A673 (cell line): Measurements from ENCODE around the gene RBMS2. TPM values are rescaled to one million over a fixed set of nuclear protein-coding genes. Genes with fewer than 3 reads are reported as not detected.
"Not testable (repeated sequence)": the region's sequence is repeated elsewhere in the genome, so short reads cannot be mapped to it uniquely, and the experiment has no call there.

Experiments
- BruUV-seq: library from RNA; stranded (reverse); fragments of 400-500 nt; replicated peaks from 2 replicates; lab custom pipeline; 2021; lab: Mats Ljungman, UMichigan
- CTCF ChIA-PET: fragments of 300-600 bp; sonication (Branson Sonifier 250); formaldehyde crosslinking; loops from one replicate; lab custom pipeline; 2022; ENCODE audit warnings: antibody characterized with exemption; lab: Charles Lee
- POLR2A ChIA-PET: fragments of 300-600 bp; sonication (Branson Sonifier 250); formaldehyde crosslinking; loops from one replicate; lab custom pipeline; 2022; ENCODE audit warnings: antibody characterized with exemption; ENCODE audit not compliant: low non-redundant PET; lab: Charles Lee
- DNase-seq: peaks from one replicate; pipeline ENCODE4 v3.0.0-alpha.2; 2015; ENCODE audit warnings: low spot score
- H3K27ac ChIP-seq: fragments of 200-600 bp; sonication (generic); 2 replicates; pipeline ENCODE4 v1.5.1; 2016; ENCODE audit warnings: mixed run types, low read depth, mild to moderate bottlenecking, mixed read lengths, antibody characterized with exemption, low read length; ENCODE audit not compliant: poor library complexity, severe bottlenecking
- H3K27me3 ChIP-seq: fragments of 200-600 bp; sonication (generic); replicated peaks from 2 replicates; pipeline ENCODE4 v1.6.1; 2017; ENCODE audit warnings: mixed run types, low read depth, mild to moderate bottlenecking, mixed read lengths, antibody characterized with exemption, low read length; ENCODE audit not compliant: insufficient read depth, poor library complexity
- H3K36me3 ChIP-seq: fragments of 200-600 bp; sonication (generic); 2 replicates; pipeline ENCODE4 v1.6.1; 2016; ENCODE audit warnings: mixed run types, mild to moderate bottlenecking, mixed read lengths, antibody characterized with exemption, low read length; ENCODE audit not compliant: insufficient read depth, poor library complexity, severe bottlenecking
- H3K4me1 ChIP-seq: fragments of 200-600 bp; sonication (generic); 2 replicates; pipeline ENCODE4 v1.6.1; 2017; ENCODE audit warnings: mixed run types, mild to moderate bottlenecking, mixed read lengths, antibody characterized with exemption, low read length; ENCODE audit not compliant: insufficient read depth, poor library complexity, severe bottlenecking
- H3K4me3 ChIP-seq: fragments of 200-600 bp; sonication (generic); 2 replicates; pipeline ENCODE4 v1.5.1; 2016; ENCODE audit warnings: low read depth, mixed run types, mild to moderate bottlenecking, mixed read lengths, low read length; ENCODE audit not compliant: poor library complexity, severe bottlenecking
- H3K9me3 ChIP-seq: fragments of 200-600 bp; sonication (generic); 2 replicates; pipeline ENCODE4 v1.6.1; 2016; ENCODE audit warnings: mixed run types, low read depth, mild to moderate bottlenecking, mixed read lengths, antibody characterized with exemption, low read length; ENCODE audit not compliant: poor library complexity, severe bottlenecking
- CTCF ChIP-seq: fragments of 300-800, 200-600 bp; sonication (generic); conservative IDR thresholded peaks from 2 replicates; pipeline ENCODE4 v1.5.1; 2017; ENCODE audit warnings: low read depth, mild to moderate bottlenecking, antibody characterized with exemption, low read length, moderate library complexity, mixed read lengths
- EZH2 ChIP-seq: fragments of 200-600 bp; sonication (generic); IDR thresholded peaks from 2 replicates; pipeline ENCODE4 v1.6.1; 2017; ENCODE audit warnings: borderline replicate concordance, low read depth, mild to moderate bottlenecking, mixed read lengths, antibody characterized with exemption, low read length; ENCODE audit not compliant: poor library complexity, severe bottlenecking
- intact Hi-C: fragments of 100-400 bp; cut with micrococcal nuclease; formaldehyde crosslinking; loops from one replicate; pipeline ENCODE4 v1.10.0; 2022; ENCODE audit not compliant: unreplicated experiment
- total RNA-seq: library from RNA; stranded (reverse); gene quantifications from 2 replicates; pipeline ENCODE4 v1.2.3, GENCODE V29; 2021

The RBMS2 gene
- total RNA-seq, 1 experiment from 2014 or later, result 29.7 TPM

- intact Hi-C loops, result no loop called here
- Histone ChIP-seq H3K4me3 (peak within 1 kb of the TSS; percentile 53), H3K27me3 (peaks cover 30% of the 10 kb centered on the region), H3K4me1 (peaks cover 15% of the 10 kb centered on the region), H3K27ac (no peak within 1 kb of the TSS), H3K9me3 (no peaks in the 10 kb centered on the region), H3K36me3 (no peaks in the 10 kb centered on the region)
- TF ChIP-seq CTCF (no peak), EZH2 (no peak)
- POLR2A ChIA-PET, result interaction anchor here (0.6 kb wide), 1 partner anchor 14 kb away, joined by 3 read pairs; no protein-coding TSS in a partner anchor
- BruUV-seq, result no TSS peak
- DNase-seq, result peak; percentile 83
- CTCF ChIA-PET, result interaction anchor here (0.6 kb wide), 1 partner anchor 16 kb away, joined by 3 read pairs; no protein-coding TSS in a partner anchor
These were observed 33.3 kb upstream of the RBMS2 start, which contains the start of gene GLS2 for GRCh38 chr12:56488041-56488955. TSS of gene GLS2 (minus strand) at chr12:56488161. CDS start at chr12:56488118, 43 bp downstream.

GRCh38 chr12:56490360-56490759, 31.3 kb upstream of the RBMS2 start:
- Histone ChIP-seq H3K27me3 (peaks cover 30% of the 10 kb centered on the region), H3K9me3 (no peaks in the 10 kb centered on the region), H3K4me3 (no peak overlapping the region), H3K36me3 (no peaks in the 10 kb centered on the region), H3K27ac (no peak overlapping the region), H3K4me1 (peaks cover 15% of the 10 kb centered on the region)
- ChIA-PET CTCF (no interaction called here), POLR2A (no interaction called here)
- intact Hi-C loops, result no loop called here
- no peak for DNase-seq
- no peak for TF ChIP-seq CTCF
- no TSS peak for BruUV-seq

GRCh38 chr12:56493409-56494105, 28.1 kb upstream of the RBMS2 start:
- H3K27ac ChIP-seq, POLR2A ChIA-PET, BruUV-seq, H3K4me1 ChIP-seq, DNase-seq, H3K4me3 ChIP-seq, CTCF ChIA-PET, intact Hi-C loops, H3K9me3 ChIP-seq, H3K36me3 ChIP-seq: not testable (repeated sequence)
- H3K27me3 ChIP-seq, result peaks cover 30% of the 10 kb centered on the region

GRCh38 chr12:56494106-56494415, 27.6 kb upstream of the RBMS2 start:
- H3K27ac ChIP-seq, H3K4me3 ChIP-seq, BruUV-seq, DNase-seq, CTCF ChIA-PET, H3K4me1 ChIP-seq, intact Hi-C loops, POLR2A ChIA-PET, H3K36me3 ChIP-seq, H3K9me3 ChIP-seq: not testable (repeated sequence)
- H3K27me3 ChIP-seq, result peaks cover 29% of the 10 kb centered on the region

- H3K4me3 ChIP-seq, CTCF ChIA-PET, BruUV-seq, intact Hi-C loops, POLR2A ChIA-PET, DNase-seq, H3K36me3 ChIP-seq, H3K27ac ChIP-seq, H3K9me3 ChIP-seq, H3K4me1 ChIP-seq: not testable (repeated sequence)
- H3K27me3 ChIP-seq, result peaks cover 25% of the 10 kb centered on the region
These were observed 27.1 kb upstream of the RBMS2 start for GRCh38 chr12:56494481-56494880.
